Hepatic stellate cell (primary cell): ENCODE measurements around the gene ELANE.
"Not testable (repeated sequence)": the region's sequence is repeated elsewhere in the genome, so short reads cannot be mapped to it uniquely, and the experiment has no call there.

Experiments
- DNase-seq: peaks from one replicate; pipeline ENCODE4 v3.0.0; 2011; ENCODE audit warnings: low spot score

The ELANE gene

DNA sequence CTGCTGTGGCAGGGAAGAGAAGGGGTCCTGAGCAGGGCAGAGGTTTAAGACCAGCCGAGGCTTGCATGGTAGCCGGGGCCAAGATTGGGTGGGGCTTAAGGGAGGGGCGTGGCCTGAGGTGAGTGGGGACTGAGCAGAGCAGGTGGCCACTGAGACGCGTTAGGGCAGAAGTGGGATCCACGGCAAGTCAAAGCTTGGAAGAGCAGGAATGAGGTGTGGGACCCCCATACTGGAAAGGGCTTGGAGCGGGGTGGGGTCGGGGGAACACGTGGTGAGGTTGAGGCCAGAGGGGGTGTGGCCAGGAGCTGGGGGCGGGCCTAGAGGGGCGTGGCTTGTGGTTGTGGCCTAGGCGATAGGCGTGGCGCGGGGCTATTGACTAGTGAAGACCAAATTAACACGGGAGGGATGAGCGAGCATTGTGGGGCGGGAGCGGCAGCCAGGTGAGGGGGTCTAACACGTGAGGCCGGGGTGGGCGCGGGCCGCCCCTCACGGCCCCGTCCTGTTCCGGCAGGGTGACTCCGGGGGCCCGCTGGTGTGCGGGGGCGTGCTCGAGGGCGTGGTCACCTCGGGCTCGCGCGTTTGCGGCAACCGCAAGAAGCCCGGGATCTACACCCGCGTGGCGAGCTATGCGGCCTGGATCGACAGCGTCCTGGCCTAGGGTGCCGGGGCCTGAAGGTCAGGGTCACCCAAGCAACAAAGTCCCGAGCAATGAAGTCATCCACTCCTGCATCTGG is 10.6 kb downstream of the ELANE start:
- peak; percentile 84 for DNase-seq

DNA sequence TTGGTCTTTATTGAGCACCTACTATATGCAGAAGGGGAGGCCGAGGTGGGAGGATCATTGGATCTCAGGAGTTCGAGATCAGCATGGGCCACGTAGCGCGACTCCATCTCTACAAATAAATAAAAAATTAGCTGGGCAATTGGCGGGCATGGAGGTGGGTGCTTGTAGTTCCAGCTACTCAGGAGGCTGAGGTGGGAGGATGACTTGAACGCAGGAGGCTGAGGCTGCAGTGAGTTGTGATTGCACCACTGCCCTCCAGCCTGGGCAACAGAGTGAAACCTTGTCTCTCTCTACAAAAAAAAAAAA is 11.2 kb downstream of the ELANE start:
- no peak for DNase-seq

GRCh38 chr19:866769-867300 is 14.7 kb downstream of the ELANE start:
- DNase-seq = no peak

DNA sequence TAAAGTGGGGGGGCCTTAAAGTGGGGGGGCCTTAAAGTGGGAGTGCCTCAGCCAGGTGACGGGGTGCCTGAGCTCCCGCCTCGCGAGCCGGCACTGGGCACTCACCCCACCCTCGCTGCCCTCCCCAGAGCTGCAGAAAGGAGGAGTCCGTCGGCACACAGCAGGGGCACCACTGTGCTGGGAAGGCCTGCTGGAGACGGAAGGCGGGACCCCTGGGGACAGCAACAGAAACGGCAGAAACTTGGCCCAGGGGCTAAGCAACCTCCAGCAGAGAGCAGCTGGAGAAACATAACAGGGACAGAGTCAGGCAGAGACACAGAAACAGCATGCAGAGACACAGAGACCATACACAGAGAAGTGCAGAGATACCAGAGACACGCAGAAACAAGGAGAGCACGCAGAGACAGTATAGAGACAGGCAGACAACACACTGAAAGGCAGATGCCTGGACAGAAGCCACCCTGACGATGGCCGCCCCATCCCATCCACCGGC is 15.2 kb downstream of the ELANE start:
- DNase-seq = no peak

DNA sequence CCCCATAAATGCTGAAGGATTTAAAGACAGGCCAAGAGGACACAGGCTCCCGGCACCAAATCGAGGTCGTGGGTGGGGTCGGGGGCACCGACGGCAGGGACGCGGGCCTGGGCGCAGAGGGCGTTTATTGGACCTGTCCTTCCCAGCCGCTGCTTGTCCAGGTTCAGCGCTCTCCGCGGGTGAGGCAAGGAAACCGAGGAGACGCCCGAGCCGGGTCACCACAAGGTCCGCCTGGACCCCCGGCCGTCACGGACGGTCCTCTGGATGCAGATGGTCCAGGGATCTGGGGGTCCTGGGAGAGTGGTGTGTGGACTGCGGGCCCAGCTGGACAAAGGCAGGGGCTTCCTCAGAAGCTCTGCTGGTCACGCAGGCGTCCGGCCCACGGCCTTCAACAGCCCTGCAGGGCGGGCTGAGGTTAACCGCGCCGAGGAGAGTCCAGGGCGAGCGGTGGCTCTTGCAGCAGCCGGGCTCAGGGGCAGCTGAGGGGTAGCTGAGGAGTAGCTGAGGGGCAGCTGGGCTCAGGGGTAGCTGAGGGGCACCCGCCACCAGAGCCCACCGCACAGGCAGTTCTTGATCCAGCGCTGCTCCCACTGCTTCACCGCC is 15.9 kb downstream of the ELANE start:
- no peak for DNase-seq

GRCh38 chr19:868458-869244 is 16.5 kb downstream of the ELANE start:
- DNase-seq = no peak

DNA sequence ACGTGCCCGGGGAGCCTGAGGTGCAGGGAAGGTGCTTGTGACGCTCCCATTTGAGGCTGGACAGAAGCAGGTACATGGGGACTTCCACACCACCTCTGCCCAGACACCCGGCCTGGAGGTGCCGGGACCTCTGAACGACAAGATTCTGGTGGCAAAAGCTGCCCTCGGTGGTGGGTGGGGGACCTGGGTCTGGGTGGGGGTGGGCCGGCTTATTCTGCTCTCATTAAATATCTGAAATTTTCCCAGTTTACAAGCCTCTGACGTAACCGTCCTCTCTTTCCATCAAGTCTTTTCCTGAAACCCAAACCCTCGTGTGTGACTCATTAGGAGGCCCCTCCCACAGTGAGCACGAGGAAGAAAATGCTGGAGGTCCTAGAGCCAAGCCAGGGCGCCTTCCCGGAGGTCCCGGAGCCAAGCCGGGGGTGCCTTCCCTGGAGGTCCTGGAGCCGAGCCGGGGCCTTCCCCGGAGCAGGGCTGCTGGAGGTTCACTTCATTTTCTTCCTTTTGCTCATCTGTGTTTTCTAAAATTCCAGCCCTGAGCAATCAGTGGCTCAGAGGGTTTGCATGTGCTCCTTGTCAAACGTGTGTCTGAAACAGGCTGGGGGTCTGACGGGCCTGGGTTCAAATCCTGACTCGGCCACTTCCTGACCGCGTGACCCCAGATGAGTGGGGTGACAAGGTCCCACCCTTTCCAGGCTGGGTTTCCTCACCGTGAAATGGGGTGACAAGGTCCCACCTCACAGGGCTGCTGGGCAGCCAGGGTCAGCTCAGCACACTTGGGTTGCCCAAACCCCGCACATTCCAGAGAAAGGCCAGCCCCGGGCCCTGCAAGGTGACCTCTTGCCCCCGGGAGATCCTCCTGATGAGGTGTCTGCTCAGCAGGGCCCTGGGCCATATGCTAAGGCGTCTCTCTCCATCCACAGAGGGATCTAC is 17.4 kb downstream of the ELANE start:
- DNase-seq = peak; percentile 86

DNA sequence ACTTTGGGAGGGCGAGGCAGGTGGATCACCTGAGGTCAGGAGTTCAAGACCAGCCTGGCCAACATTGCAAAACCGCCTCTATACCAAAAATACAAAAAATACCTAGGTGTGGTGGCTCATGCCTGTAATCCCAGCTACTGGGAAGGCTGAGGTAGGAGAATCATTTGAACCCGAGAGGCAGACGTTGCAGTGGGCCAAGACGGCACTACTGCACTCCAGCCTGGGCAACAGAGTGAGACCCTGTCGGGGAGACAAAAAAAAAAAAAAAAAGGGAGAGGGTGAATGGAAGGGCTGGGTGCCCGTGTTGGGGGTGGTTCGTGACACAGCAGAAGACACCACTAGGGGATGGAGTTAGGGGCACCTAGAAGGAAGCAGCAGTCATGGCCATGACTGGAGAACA is 18.2 kb downstream of the ELANE start:
- no peak for DNase-seq

DNA sequence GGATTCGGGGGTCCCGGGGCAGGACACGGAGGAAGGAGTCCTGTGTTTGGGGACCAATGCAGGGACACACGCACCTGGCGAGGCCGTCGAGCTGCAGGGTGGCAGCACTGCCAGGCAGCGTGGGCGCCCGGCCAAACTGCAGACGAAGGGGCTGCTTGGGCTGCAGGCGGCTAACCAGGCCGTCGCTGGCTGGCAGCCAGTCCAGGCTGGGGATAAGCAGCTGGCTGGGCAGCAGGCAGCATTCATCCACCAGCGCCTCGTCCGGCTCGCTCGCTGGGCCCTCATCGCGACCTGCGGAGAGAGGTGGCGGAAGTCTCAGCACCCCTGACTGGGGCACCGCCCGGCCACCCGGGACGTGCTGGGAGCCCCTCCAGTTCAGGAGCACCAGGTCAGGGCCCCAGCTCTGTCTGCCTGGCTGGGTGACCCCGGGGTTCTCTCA is 18.9 kb downstream of the ELANE start:
- DNase-seq = no peak

GRCh38 chr19:871446-872265 is 19.6 kb downstream of the ELANE start:
- DNase-seq = peak; percentile 40

DNA sequence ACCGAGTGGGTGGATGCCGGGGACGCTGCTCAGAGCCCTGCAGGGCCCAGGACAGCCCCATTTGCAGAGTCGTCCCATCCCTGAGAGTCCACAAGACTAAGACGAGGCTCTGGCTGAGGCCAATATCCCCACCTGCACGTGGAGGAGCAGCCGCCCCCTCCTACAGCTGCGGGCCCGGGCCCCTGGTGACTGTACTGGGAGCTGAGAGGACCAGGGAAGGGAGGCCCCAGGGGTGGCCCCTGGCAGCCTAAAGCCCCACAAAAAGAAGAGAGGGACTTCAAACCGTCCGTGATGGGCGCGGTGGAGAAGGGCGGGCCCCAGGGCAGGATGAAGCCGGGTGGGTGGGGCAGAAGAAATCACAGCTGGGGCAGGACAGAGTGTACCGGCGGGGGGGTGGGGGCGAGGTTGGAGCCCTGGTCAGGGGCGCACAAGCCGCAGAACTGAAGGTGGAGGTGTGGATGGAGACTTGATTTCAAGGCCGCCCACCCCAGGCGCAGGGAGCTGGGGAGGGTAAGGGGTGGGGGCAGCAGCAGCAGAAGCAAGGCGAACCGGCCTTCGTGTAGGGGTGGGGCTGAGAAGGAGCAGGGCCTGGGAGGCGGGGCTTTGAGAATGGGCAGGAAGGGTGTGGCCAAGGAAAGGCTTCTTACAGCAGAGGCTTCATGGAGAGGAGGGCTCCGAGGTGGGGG is 20.3 kb downstream of the ELANE start:
- no peak for DNase-seq

GRCh38 chr19:873084-873483 is 21.0 kb downstream of the ELANE start:
- peak; percentile 54 for DNase-seq

- DNase-seq = no peak
These were observed 21.5 kb downstream of the ELANE start for GRCh38 chr19:873561-874041.

DNA sequence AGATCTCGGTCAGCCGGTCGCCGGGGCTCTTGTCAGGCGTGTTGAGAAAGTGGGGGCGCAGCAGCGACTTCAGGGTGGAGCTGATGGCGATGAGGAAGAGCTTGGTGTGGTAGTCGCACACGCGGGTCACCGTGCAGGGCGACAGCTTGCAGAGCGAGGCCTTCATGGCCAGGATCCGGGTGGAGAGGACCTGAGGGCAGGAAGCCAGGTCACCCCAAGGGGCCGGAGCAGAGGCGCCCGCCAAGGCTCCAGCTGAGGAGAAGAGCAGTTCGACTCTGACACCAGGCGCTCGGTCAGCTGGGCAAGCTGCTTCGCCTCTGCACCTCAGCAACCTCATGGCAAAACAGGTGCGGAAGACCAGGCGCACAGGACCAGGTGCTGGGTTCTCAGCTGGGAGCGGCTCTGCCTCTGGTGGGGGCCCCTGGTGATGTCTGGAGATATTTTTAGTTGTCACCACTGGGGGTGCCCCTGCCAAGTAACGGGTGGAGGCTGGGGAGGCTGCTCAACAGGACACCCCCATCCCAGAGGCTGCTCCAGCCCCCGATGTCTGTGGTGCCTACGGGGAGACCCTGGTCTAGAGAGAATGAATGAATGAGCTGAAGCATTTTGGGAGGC is 23.3 kb downstream of the ELANE start:
- DNase-seq = no peak

- DNase-seq = no peak
These were observed 24.0 kb downstream of the ELANE start for GRCh38 chr19:876089-876488.

DNA sequence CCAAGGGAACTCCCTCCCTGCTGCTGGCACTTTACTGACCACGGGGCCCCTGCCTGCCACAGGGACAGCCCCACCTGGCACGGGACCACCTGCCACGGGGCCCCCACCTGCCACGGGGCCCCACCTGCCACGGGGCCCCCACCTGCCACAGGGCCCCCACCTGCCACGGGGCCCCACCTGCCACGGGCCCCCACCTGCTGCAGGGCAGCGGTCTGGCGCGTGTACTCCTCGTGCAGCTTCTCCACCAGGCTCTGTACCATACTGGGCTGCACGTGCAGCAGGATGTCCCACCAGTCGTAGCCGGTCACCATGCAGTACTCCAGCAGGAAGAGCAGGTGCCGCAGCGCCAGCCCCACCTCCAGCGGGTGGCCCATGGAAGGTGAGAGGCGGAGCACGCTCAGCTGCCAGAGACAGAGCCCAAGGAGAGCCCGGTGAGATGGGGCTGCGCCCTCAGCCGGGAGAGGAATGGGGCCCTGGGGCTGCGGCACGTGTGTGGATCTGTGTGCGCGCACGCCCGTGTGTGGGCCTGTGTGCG is 24.7 kb downstream of the ELANE start:
- DNase-seq = no peak

- DNase-seq = not testable (repeated sequence)
These were observed 26.0 kb downstream of the ELANE start for GRCh38 chr19:877992-878660.

DNA sequence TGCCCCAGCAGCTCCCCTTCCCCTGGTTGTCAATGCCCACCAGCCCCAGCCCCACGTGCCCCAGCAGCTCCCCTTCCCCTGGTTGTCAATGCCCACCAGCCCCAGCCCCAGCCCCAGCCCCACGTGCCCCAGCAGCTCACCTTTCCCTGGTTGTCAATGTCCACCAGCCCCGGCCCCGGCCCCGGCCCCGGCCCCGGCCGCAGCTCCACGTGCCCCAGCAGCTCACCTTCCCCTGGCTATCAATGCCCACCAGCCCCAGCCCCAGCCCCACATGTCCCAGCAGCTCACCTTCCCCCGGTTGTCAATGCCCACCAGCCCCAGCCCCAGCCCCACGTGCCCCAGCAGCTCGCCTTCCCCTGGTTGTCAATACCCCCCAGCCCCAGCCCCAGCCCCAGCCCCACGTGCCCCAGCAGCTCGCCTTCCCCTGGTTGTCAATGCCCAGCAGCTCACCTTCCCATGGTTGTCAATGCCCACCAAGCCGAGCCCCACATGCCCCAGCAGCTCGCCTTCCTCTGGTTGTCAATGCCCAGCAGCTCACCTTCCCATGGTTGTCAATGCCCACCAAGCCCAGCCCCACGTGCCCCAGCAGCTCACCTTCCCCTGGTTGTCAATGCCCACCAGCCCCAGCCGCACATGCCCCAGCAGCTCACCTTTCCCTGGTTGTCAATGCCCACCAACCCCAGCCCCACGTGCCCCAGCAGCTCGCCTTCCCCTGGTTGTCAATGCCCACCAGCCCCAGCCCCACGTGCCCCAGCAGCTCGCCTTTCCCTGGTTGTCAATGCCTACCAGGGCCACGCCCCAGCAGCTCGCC is 26.9 kb downstream of the ELANE start:
- DNase-seq = not testable (repeated sequence)
